MM.1S (cell line): ENCODE data around the gene TPH2.

Source experiments
- DNase-seq: peaks from one replicate; pipeline ENCODE4 v3.0.0-alpha.2; 2015
- H2AFZ ChIP-seq: fragments of 300-600 bp; sonication (generic); 2 replicates; pipeline ENCODE4 v1.6.0; 2016; ENCODE audit warnings: antibody characterized with exemption, low read length
- H3F3A ChIP-seq: fragments of 300-600 bp; sonication (generic); 2 replicates; pipeline ENCODE4 v1.6.1; 2016; ENCODE audit warnings: mild to moderate bottlenecking, antibody characterized with exemption, low read length, moderate library complexity, mixed read lengths; ENCODE audit not compliant: insufficient read depth
- H3K27ac ChIP-seq: fragments of 300-600 bp; sonication (generic); 2 replicates; pipeline ENCODE4 v1.5.1; 2016; ENCODE audit warnings: mild to moderate bottlenecking, low read length
- H3K27me3 ChIP-seq: fragments of 300-600 bp; sonication (generic); replicated peaks from 2 replicates; pipeline ENCODE4 v1.6.0; 2016; ENCODE audit warnings: low read length; ENCODE audit not compliant: insufficient read depth
- H3K36me3 ChIP-seq: fragments of 300-600 bp; sonication (generic); replicated peaks from 2 replicates; pipeline ENCODE4 v1.6.1; 2016; ENCODE audit warnings: mild to moderate bottlenecking, low read length, mixed read lengths; ENCODE audit not compliant: insufficient read depth
- H3K4me1 ChIP-seq: fragments of 300-600 bp; sonication (generic); 2 replicates; pipeline ENCODE4 v1.6.1; 2016; ENCODE audit warnings: low read length, mixed read lengths
- H3K4me2 ChIP-seq: fragments of 300-600 bp; sonication (generic); 2 replicates; pipeline ENCODE4 v1.6.0; 2016; ENCODE audit warnings: low read depth, low read length
- H3K4me3 ChIP-seq: fragments of 300-600 bp; sonication (generic); 2 replicates; pipeline ENCODE4 v1.5.1; 2016; ENCODE audit warnings: low read length, mixed read lengths
- H3K79me2 ChIP-seq: fragments of 300-600 bp; sonication (generic); 2 replicates; pipeline ENCODE4 v1.6.1; 2016; ENCODE audit warnings: mixed run types, low read length, mixed read lengths
- H3K9ac ChIP-seq: fragments of 300-600 bp; sonication (generic); 2 replicates; pipeline ENCODE4 v1.6.1; 2016; ENCODE audit warnings: low read length, mixed read lengths
- H3K9me2 ChIP-seq: fragments of 300-600 bp; sonication (generic); replicated peaks from 2 replicates; pipeline ENCODE4 v1.6.1; 2016; ENCODE audit warnings: mild to moderate bottlenecking, low read length, mixed read lengths; ENCODE audit not compliant: insufficient read depth
- H3K9me3 ChIP-seq: fragments of 300-600 bp; sonication (generic); replicated peaks from 2 replicates; pipeline ENCODE4 v1.6.1; 2016; ENCODE audit warnings: mild to moderate bottlenecking, low read length, mixed read lengths; ENCODE audit not compliant: insufficient read depth
- H4K20me1 ChIP-seq: fragments of 300-600 bp; sonication (generic); 2 replicates; pipeline ENCODE4 v1.6.1; 2016; ENCODE audit warnings: mild to moderate bottlenecking, low read length, moderate library complexity, mixed read lengths; ENCODE audit not compliant: insufficient read depth
- EZH2 ChIP-seq: fragments of 300-600 bp; sonication (generic); optimal IDR thresholded peaks from 2 replicates; pipeline ENCODE3; 2017; ENCODE audit warnings: low read depth, mild to moderate bottlenecking, antibody characterized with exemption, low read length, mixed read lengths
- EZH2phosphoT487 ChIP-seq: fragments of 300-600 bp; sonication (generic); IDR thresholded peaks from 2 replicates; pipeline ENCODE4 v1.6.1; 2018; ENCODE audit warnings: antibody characterized with exemption, low read length
- TF ChIP-seq, protein P1 (sequence below): fragments of 300-600 bp; sonication (generic); IDR thresholded peaks from 2 replicates; pipeline ENCODE4 v1.5.1; 2016; ENCODE audit warnings: antibody characterized with exemption, low read length, mixed read lengths

Gene TPH2

DNA sequence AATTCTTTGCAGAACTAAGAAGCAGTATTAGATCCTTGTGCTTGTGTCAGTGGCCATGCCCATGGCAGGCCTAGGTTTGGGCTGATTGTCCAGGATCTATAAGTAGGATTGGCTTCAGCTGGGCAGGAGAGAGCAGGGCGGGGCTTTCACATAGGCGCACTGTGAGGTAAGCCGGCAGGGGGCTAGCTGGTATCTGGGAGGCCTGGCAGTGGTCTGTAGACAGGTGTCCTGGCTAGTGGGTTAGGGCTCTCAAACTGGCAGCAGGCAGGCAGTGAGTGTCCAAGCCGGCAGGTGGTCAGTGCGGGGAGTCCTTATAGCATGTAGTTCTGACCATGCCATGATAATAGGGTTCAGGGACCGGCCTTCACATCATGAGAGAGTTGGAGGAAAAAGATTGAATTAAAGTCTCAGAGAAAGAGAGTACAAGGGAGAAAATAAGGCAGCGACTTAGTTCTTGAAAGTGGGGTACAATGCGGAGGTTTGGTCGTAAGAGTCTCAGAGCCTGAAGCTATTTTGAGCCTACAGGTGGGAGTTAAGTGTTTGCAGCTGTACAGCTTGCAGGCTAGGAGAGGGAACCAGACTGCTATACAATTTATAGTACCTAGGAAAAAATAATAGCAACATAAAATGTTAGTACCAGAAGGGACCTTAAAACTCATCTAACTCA is 137.4 kb downstream of the TPH2 start:
- no peak overlapping the region for H3K9ac ChIP-seq
- no peaks in the 10 kb centered on the region for H3F3A ChIP-seq
- no peaks in the 10 kb centered on the region for H4K20me1 ChIP-seq
- no peaks in the 10 kb centered on the region for H3K4me1 ChIP-seq
- no peak for DNase-seq
- no peaks in the 10 kb centered on the region for H3K9me2 ChIP-seq
- H3K4me3 ChIP-seq: no peak overlapping the region
- no peaks in the 10 kb centered on the region for H3K27me3 ChIP-seq
- H3K36me3 ChIP-seq: no peaks in the 10 kb centered on the region
- no peaks in the 10 kb centered on the region for H3K9me3 ChIP-seq
- no peak overlapping the region for H3K4me2 ChIP-seq
- H3K79me2 ChIP-seq: no peaks in the 10 kb centered on the region
- no peak overlapping the region for H2AFZ ChIP-seq
- TF ChIP-seq EZH2phosphoT487 (no peak), EZH2 (no peak)
- no peak overlapping the region for H3K27ac ChIP-seq

DNA sequence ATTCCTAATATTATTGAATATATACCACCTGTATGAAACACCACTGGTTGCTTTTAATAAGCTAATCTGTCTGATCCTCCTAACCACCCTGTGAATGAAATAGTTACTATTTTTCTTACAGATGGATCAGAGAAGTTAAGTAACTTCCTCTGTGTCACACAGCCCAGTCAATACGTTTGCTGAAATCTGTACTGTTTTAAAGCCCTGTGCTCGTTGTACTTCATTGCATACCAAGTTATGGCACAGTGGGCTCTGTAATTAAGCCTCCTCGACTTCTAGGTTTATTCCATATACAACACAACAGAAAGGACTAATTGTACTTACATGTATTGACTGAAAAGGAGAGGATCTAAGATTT is 137.9 kb downstream of the TPH2 start:
- Histone ChIP-seq H3K4me1 (no peaks in the 10 kb centered on the region), H3K9ac (no peak overlapping the region)
- TF ChIP-seq EZH2 (no peak), EZH2phosphoT487 (no peak)
- TF ChIP-seq, protein P1, sequence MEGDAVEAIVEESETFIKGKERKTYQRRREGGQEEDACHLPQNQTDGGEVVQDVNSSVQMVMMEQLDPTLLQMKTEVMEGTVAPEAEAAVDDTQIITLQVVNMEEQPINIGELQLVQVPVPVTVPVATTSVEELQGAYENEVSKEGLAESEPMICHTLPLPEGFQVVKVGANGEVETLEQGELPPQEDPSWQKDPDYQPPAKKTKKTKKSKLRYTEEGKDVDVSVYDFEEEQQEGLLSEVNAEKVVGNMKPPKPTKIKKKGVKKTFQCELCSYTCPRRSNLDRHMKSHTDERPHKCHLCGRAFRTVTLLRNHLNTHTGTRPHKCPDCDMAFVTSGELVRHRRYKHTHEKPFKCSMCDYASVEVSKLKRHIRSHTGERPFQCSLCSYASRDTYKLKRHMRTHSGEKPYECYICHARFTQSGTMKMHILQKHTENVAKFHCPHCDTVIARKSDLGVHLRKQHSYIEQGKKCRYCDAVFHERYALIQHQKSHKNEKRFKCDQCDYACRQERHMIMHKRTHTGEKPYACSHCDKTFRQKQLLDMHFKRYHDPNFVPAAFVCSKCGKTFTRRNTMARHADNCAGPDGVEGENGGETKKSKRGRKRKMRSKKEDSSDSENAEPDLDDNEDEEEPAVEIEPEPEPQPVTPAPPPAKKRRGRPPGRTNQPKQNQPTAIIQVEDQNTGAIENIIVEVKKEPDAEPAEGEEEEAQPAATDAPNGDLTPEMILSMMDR: no peak

GRCh38 chr12:72077111-72077820 is 138.6 kb downstream of the TPH2 start:
- Histone ChIP-seq H3F3A (no peaks in the 10 kb centered on the region), H3K36me3 (no peaks in the 10 kb centered on the region), H3K9me2 (no peaks in the 10 kb centered on the region), H2AFZ (no peak overlapping the region), H3K4me3 (no peak overlapping the region), H3K4me1 (no peaks in the 10 kb centered on the region), H3K79me2 (no peaks in the 10 kb centered on the region), H3K4me2 (no peak overlapping the region), H3K27me3 (no peaks in the 10 kb centered on the region), H3K9me3 (no peaks in the 10 kb centered on the region), H3K27ac (no peak overlapping the region), H4K20me1 (no peaks in the 10 kb centered on the region), H3K9ac (no peak overlapping the region)
- DNase-seq: no peak
- TF ChIP-seq EZH2phosphoT487 (no peak), EZH2 (no peak)
- TF ChIP-seq, protein P1: no peak

More for the DNA sequence above, 137.9 kb downstream of the TPH2 start:
- DNase-seq: no peak
- Histone ChIP-seq H3K4me2 (no peak overlapping the region), H3F3A (no peaks in the 10 kb centered on the region), H3K79me2 (no peaks in the 10 kb centered on the region), H3K27ac (no peak overlapping the region), H3K9me2 (no peaks in the 10 kb centered on the region), H3K27me3 (no peaks in the 10 kb centered on the region), H3K4me3 (no peak overlapping the region), H3K36me3 (no peaks in the 10 kb centered on the region), H3K9me3 (no peaks in the 10 kb centered on the region), H4K20me1 (no peaks in the 10 kb centered on the region), H2AFZ (no peak overlapping the region)

DNA sequence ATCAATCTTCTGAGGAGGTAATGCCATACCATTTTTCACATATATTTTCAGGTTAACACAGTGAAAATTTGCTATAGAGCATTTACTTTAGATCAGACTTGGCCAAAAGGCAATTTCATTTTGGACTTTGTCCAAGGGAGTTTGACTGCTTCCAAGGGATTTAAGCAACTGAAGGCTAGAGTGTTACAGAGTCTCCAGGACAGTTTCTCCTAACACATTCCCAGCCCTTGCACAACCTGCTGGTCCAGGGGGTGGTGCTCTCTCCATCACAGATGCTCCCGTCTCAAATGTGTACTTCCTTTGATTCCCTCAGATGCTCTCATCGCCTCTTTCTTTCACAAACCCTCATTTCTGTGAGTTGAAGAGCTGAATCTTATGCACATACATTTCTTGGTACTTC is 143.1 kb downstream of the TPH2 start:
- TF ChIP-seq EZH2phosphoT487: no peak
- TF ChIP-seq, protein P1: no peak
- TF ChIP-seq EZH2: no peak
- no peak overlapping the region for H2AFZ ChIP-seq
- H3F3A ChIP-seq: no peaks in the 10 kb centered on the region
- no peak overlapping the region for H3K9ac ChIP-seq
- no peak overlapping the region for H3K4me2 ChIP-seq
- DNase-seq: no peak
- H3K27me3 ChIP-seq: no peaks in the 10 kb centered on the region
- H3K36me3 ChIP-seq: no peaks in the 10 kb centered on the region
- H3K79me2 ChIP-seq: no peaks in the 10 kb centered on the region
- H3K4me3 ChIP-seq: no peak overlapping the region
- no peaks in the 10 kb centered on the region for H3K9me2 ChIP-seq
- no peak overlapping the region for H3K27ac ChIP-seq
- no peaks in the 10 kb centered on the region for H3K4me1 ChIP-seq
- no peaks in the 10 kb centered on the region for H3K9me3 ChIP-seq
- H4K20me1 ChIP-seq: no peaks in the 10 kb centered on the region
